ENCODE measurements around the gene STAMBP. TPM values are rescaled to one million over a fixed set of nuclear protein-coding genes. Genes with fewer than 3 reads are reported as not detected.

Gene STAMBP
- total RNA-seq, 1 donor, result 34.2 TPM

DNA sequence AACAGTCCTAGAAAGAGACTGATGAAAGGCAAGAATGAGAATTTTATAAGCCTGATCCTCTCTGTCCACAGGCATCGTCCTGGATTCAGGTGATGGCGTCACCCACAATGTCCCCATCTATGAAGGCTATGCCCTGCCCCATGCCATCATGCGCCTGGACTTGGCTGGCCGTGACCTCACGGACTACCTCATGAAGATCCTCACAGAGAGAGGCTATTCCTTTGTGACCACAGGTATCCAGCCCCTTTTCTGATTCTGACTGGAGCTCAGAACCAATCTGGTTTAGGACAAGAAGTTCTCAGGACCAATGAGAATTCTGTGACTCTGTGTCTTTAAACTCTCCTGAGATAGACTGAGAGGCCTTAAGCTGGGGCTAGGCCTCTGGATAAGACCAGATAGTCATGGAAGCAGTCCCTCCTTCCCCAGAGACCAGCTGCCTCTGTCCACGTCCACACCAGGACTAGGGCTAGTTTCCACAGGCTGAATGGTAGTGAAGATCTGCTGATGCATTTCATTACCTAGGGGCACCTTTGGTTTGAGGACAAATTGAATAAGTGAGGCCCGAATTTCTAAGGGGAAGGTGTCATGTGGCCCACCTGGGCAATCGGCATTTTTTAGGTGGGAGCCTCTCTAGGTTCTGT lies 84.8 kb downstream of the STAMBP start:
- no peak for DNase-seq (ENCODE audit: low read depth)
- no peak overlapping the region for H3K4me3 ChIP-seq (ENCODE audit: low read depth, low read length)
- no peak for TF ChIP-seq CTCF (IDR thresholded peaks at IDR 0.05; ENCODE audit: insufficient read depth, low read length)

GRCh38 chr2:73914667-73915066 lies 85.9 kb downstream of the STAMBP start:
- no peak for TF ChIP-seq CTCF (IDR thresholded peaks at IDR 0.05; ENCODE audit: insufficient read depth, low read length)
- no peak overlapping the region for H3K4me3 ChIP-seq (ENCODE audit: low read depth, low read length)
- no peak for DNase-seq (ENCODE audit: low read depth)

GRCh38 chr2:73915437-73915993 lies 86.8 kb downstream of the STAMBP start:
- H3K4me3 ChIP-seq (ENCODE audit: low read depth, low read length), result no peak overlapping the region
- TF ChIP-seq CTCF (IDR thresholded peaks at IDR 0.05; ENCODE audit: insufficient read depth, low read length), result no peak
- no peak for DNase-seq (ENCODE audit: low read depth)

GRCh38 chr2:73916666-73917065 lies 87.9 kb downstream of the STAMBP start:
- no peak for DNase-seq (ENCODE audit: low read depth)
- no peak overlapping the region for H3K4me3 ChIP-seq (ENCODE audit: low read depth, low read length)
- no peak for TF ChIP-seq CTCF (IDR thresholded peaks at IDR 0.05; ENCODE audit: insufficient read depth, low read length)

GRCh38 chr2:73917296-73917695 lies 88.5 kb downstream of the STAMBP start:
- H3K4me3 ChIP-seq (ENCODE audit: low read depth, low read length), result no peak overlapping the region
- no peak for TF ChIP-seq CTCF (IDR thresholded peaks at IDR 0.05; ENCODE audit: insufficient read depth, low read length)
- DNase-seq (ENCODE audit: low read depth), result no peak

DNA sequence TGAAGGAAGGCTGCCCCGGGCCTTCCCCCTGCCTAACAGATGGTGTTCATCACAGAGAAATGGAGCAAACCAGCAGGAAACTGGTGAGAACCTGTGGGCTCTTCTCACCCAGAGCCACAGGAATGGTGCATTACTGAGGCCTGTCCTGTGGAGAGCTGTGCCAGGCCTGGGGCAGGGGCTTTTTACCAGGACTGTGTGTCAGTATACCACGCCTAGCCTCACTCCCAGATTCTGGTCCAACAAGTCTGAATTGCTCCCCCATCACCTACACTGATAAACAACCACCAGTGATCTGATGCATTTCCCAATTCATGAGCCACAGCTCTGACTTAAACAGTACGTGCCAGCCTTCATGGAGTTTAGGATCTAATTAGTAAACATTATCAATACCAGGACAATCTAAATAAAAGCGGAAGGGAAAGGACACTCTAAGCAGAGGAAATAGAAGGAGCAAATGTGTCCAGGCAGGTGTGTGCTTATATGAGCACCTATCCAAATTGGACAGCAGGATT lies 89.0 kb downstream of the STAMBP start:
- DNase-seq (ENCODE audit: low read depth), result no peak
- H3K4me3 ChIP-seq (ENCODE audit: low read depth, low read length), result no peak overlapping the region
- no peak for TF ChIP-seq CTCF (IDR thresholded peaks at IDR 0.05; ENCODE audit: insufficient read depth, low read length)
